Right lobe of liver (tissue), 4 donors: ENCODE measurements around the gene CD58.
"Not testable (repeated sequence)": the region's sequence is repeated elsewhere in the genome, so short reads cannot be mapped to it uniquely, and the experiment has no call there.

Experiments used
- POLR2A ChIP-seq: fragments of 450-650 bp; IDR thresholded peaks from one replicate; pipeline ENCODE4 v1.6.1; 2017; ENCODE audit warnings: antibody characterized with exemption, mild to moderate bottlenecking
- TF ChIP-seq, protein P1 (sequence below), 4 donors: fragments of 200-600 bp in 3 of 4; fragments of 450-650 bp in 1 of 4; IDR thresholded peaks; one replicate each; pipeline versions ENCODE4 v1.5.1 to v1.8.0; 2016 to 2022; ENCODE audit warnings: antibody characterized with exemption in 4 of 4, mild to moderate bottlenecking in 2 of 4
- donor health status: DM: no; HTN: no; CAD: no.
- donor health status: DM: no; HTN: no; CAD: no.
- donor health status: DM: no; HTN: yes; CAD: no.

DNA sequence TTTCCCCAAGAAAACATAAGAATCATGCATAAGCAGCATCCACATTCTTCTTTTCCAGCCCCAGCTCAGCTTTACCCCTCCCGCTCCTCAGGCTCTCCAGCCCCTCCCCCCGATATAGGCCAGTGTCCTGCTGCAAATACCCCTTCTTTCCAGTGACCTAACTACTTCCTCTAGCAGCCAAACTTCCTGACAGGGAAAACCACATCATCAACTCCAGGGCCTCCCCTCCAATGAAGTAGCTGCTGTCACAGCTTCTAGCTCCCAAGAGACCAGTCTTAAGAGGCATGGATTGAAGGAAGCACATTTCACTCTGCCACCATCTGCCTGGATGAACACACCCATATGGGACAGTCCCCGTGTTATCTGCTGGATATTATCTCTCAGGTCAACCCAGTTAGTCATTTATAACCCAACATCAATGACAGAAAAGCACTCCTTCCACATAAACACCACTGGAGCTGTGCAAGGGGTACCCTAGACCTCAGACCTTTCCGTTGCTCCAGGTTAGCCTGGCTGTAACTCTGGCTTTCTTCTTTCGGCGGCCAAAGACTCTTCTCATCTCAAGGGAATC, 39.1 kb upstream of the CD58 start:
- TF ChIP-seq, protein P1, sequence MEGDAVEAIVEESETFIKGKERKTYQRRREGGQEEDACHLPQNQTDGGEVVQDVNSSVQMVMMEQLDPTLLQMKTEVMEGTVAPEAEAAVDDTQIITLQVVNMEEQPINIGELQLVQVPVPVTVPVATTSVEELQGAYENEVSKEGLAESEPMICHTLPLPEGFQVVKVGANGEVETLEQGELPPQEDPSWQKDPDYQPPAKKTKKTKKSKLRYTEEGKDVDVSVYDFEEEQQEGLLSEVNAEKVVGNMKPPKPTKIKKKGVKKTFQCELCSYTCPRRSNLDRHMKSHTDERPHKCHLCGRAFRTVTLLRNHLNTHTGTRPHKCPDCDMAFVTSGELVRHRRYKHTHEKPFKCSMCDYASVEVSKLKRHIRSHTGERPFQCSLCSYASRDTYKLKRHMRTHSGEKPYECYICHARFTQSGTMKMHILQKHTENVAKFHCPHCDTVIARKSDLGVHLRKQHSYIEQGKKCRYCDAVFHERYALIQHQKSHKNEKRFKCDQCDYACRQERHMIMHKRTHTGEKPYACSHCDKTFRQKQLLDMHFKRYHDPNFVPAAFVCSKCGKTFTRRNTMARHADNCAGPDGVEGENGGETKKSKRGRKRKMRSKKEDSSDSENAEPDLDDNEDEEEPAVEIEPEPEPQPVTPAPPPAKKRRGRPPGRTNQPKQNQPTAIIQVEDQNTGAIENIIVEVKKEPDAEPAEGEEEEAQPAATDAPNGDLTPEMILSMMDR (IDR thresholded peaks at IDR 0.05), result not testable (repeated sequence)
- TF ChIP-seq POLR2A, result not testable (repeated sequence)
